ENCODE data around the gene PAM. TPM values are rescaled to one million over a fixed set of nuclear protein-coding genes. Genes with fewer than 3 reads are reported as not detected.
"Not testable (repeated sequence)": the region's sequence is repeated elsewhere in the genome, so short reads cannot be mapped to it uniquely, and the experiment has no call there.

The PAM gene
- total RNA-seq, 1 donor from 2014 or later, result 135 TPM

GRCh38 chr5:102901424-102902134 is 146.5 kb downstream of the PAM start:
- H3K4me1 Mint-ChIP-seq (ENCODE audit: unreplicated experiment), result no peaks in the 10 kb centered on the region
- TF ChIP-seq CTCF (conservative IDR thresholded peaks at IDR 0.05), result no peak
- H3K27ac Mint-ChIP-seq, result no peak overlapping the region
- H3K9me3 Mint-ChIP-seq, result no peaks in the 10 kb centered on the region
- no peaks in the 10 kb centered on the region for H3K27me3 Mint-ChIP-seq
- no peak overlapping the region for H3K4me3 Mint-ChIP-seq
- peaks cover 4% of the 10 kb centered on the region for H3K36me3 Mint-ChIP-seq
- no peak for DNase-seq (ENCODE audit: extremely low spot score, unreplicated experiment)

GRCh38 chr5:102902135-102902448 is 147.0 kb downstream of the PAM start:
- H3K27ac Mint-ChIP-seq, result no peak overlapping the region
- DNase-seq (ENCODE audit: extremely low spot score, unreplicated experiment), result no peak
- H3K4me3 Mint-ChIP-seq, result no peak overlapping the region
- no peaks in the 10 kb centered on the region for H3K9me3 Mint-ChIP-seq
- no peaks in the 10 kb centered on the region for H3K4me1 Mint-ChIP-seq (ENCODE audit: unreplicated experiment)
- TF ChIP-seq CTCF (conservative IDR thresholded peaks at IDR 0.05), result no peak
- H3K27me3 Mint-ChIP-seq, result no peaks in the 10 kb centered on the region
- H3K36me3 Mint-ChIP-seq, result peaks cover 5% of the 10 kb centered on the region

GRCh38 chr5:102902647-102903046 is 147.5 kb downstream of the PAM start:
- Mint-ChIP-seq H3K27me3 (no peaks in the 10 kb centered on the region), H3K4me1 (ENCODE audit: unreplicated experiment) (no peaks in the 10 kb centered on the region), H3K4me3 (no peak overlapping the region), H3K27ac (no peak overlapping the region), H3K9me3 (no peaks in the 10 kb centered on the region), H3K36me3 (peaks cover 5% of the 10 kb centered on the region)
- no peak for TF ChIP-seq CTCF (conservative IDR thresholded peaks at IDR 0.05)
- DNase-seq (ENCODE audit: extremely low spot score, unreplicated experiment), result no peak

GRCh38 chr5:102903074-102903871 is 148.2 kb downstream of the PAM start:
- H3K27me3 Mint-ChIP-seq, result no peaks in the 10 kb centered on the region
- H3K9me3 Mint-ChIP-seq, result no peaks in the 10 kb centered on the region
- TF ChIP-seq CTCF (conservative IDR thresholded peaks at IDR 0.05), result no peak
- peaks cover 5% of the 10 kb centered on the region for H3K36me3 Mint-ChIP-seq
- DNase-seq (ENCODE audit: extremely low spot score, unreplicated experiment), result no peak
- no peaks in the 10 kb centered on the region for H3K4me1 Mint-ChIP-seq (ENCODE audit: unreplicated experiment)
- H3K27ac Mint-ChIP-seq, result no peak overlapping the region
- H3K4me3 Mint-ChIP-seq, result no peak overlapping the region

GRCh38 chr5:102905056-102905455 is 150.0 kb downstream of the PAM start:
- Mint-ChIP-seq H3K4me1 (ENCODE audit: unreplicated experiment) (no peaks in the 10 kb centered on the region), H3K36me3 (peaks cover 5% of the 10 kb centered on the region), H3K27me3 (no peaks in the 10 kb centered on the region), H3K27ac (no peak overlapping the region), H3K9me3 (no peaks in the 10 kb centered on the region), H3K4me3 (no peak overlapping the region)
- no peak for TF ChIP-seq CTCF (conservative IDR thresholded peaks at IDR 0.05)
- no peak for DNase-seq (ENCODE audit: extremely low spot score, unreplicated experiment)

GRCh38 chr5:102907099-102907498 is 152.0 kb downstream of the PAM start:
- H3K27ac Mint-ChIP-seq, result not testable (repeated sequence)

More at GRCh38 chr5:102907099-102907498, 152.0 kb downstream of the PAM start:
- DNase-seq (ENCODE audit: extremely low spot score, unreplicated experiment); H3K27me3 Mint-ChIP-seq; H3K4me3 Mint-ChIP-seq; H3K36me3 Mint-ChIP-seq; H3K4me1 Mint-ChIP-seq (ENCODE audit: unreplicated experiment); H3K9me3 Mint-ChIP-seq: not testable (repeated sequence)
